ENCODE measurements around the gene AQP6. TPM values are rescaled to one million over a fixed set of nuclear protein-coding genes. Genes with fewer than 3 reads are reported as not detected.

AQP6 gene
- total RNA-seq, 4 donors from 2014 or later = 0.10 to 0.20 TPM; not detected in 2

- DNase-seq (ENCODE audit: low spot score in 2 of 2) = no peak
- no peak for TF ChIP-seq CTCF (IDR thresholded peaks at IDR 0.05)
- WGBS, 2 donors = 89 to 94% methylated on average over 13 of the region's 13 CpGs
- H3K4me3 ChIP-seq (ENCODE audit: low read depth, poor library complexity, severe bottlenecking) = no peak overlapping the region
- intact Hi-C loops (cut with DNase I; ENCODE audit: low total_unique reads) = no loop called here
Measured at GRCh38 chr12:49941556-49942511, 30.9 kb upstream of the AQP6 start.

- no peak overlapping the region for H3K4me3 ChIP-seq (ENCODE audit: low read depth, poor library complexity, severe bottlenecking)
- TF ChIP-seq POLR2A (IDR thresholded peaks at IDR 0.05) (no peak), CTCF (IDR thresholded peaks at IDR 0.05) (no peak)
- no peak for DNase-seq (ENCODE audit: low spot score in 2 of 2)
- 90 to 96% methylated on average over 3 of the region's 3 CpGs for WGBS, 2 donors
- intact Hi-C loops (cut with DNase I; ENCODE audit: low total_unique reads) = no loop called here
Measured at GRCh38 chr12:49942512-49942893, 30.2 kb upstream of the AQP6 start.

GRCh38 chr12:49942921-49943624 lies 29.7 kb upstream of the AQP6 start:
- TF ChIP-seq POLR2A (IDR thresholded peaks at IDR 0.05) = no peak
- TF ChIP-seq CTCF (IDR thresholded peaks at IDR 0.05) = no peak
- 69 to 75% methylated on average over 14 of the region's 14 CpGs for WGBS, 2 donors
- H3K4me3 ChIP-seq (ENCODE audit: low read depth, poor library complexity, severe bottlenecking) = no peak overlapping the region
- intact Hi-C loops (cut with DNase I; ENCODE audit: low total_unique reads) = no loop called here
- no peak for DNase-seq (ENCODE audit: low spot score in 2 of 2)

- WGBS, 2 donors = 94 to 100% methylated on average over 1 of the region's 1 CpG
- no peak overlapping the region for H3K4me3 ChIP-seq (ENCODE audit: low read depth, poor library complexity, severe bottlenecking)
- intact Hi-C loops (cut with DNase I; ENCODE audit: low total_unique reads) = no loop called here
- TF ChIP-seq CTCF (IDR thresholded peaks at IDR 0.05) (no peak), POLR2A (IDR thresholded peaks at IDR 0.05) (no peak)
- no peak for DNase-seq (ENCODE audit: low spot score in 2 of 2)
Measured at GRCh38 chr12:49943625-49943960, 29.2 kb upstream of the AQP6 start.

GRCh38 chr12:49944046-49944445 lies 28.7 kb upstream of the AQP6 start:
- no peak overlapping the region for H3K4me3 ChIP-seq (ENCODE audit: low read depth, poor library complexity, severe bottlenecking)
- 83 to 94% methylated on average over 5 of the region's 5 CpGs for WGBS, 2 donors
- TF ChIP-seq CTCF (IDR thresholded peaks at IDR 0.05) (no peak), POLR2A (IDR thresholded peaks at IDR 0.05) (no peak)
- no peak for DNase-seq (ENCODE audit: low spot score in 2 of 2)
- intact Hi-C loops (cut with DNase I; ENCODE audit: low total_unique reads) = no loop called here
